ENCODE results near the gene SMIM36. TPM values are rescaled to one million over a fixed set of nuclear protein-coding genes. Genes with fewer than 3 reads are reported as not detected.

SMIM36 gene
- total and polyA plus RNA-seq, 2 donors from 2014 or later: not detected

- FAIRE-seq (no peak), DNase-seq (peak in 2 of 5 donors; percentile 61 to 81)
- Histone ChIP-seq H3K36me3 (ENCODE audit: control insufficient read depth in 2 of 3, insufficient read depth in 3 of 3, low read length in 3 of 3) (no peaks in the 10 kb centered on the region), H3K27ac (ENCODE audit: low read depth in 2 of 2, low read length in 2 of 2) (no peak overlapping the region), H3K4me1 (ENCODE audit: control insufficient read depth in 2 of 3, insufficient read depth in 2 of 3, low read depth in 1 of 3, low read length in 3 of 3) (peaks cover 0 to 4% (median 2%) of the 10 kb centered on the region in 3 donors), H3K4me3 (ENCODE audit: low read length in 3 of 3) (no peak overlapping the region), H3K9me3 (ENCODE audit: control insufficient read depth in 2 of 3, insufficient read depth in 1 of 3, low read length in 3 of 3) (no peaks in the 10 kb centered on the region), H3K27me3 (ENCODE audit: control insufficient read depth, insufficient read depth, low read length) (no peaks in the 10 kb centered on the region), H3K9ac (ENCODE audit: low read length in 3 of 3) (no peak overlapping the region)
- intact Hi-C loops (cut with DNase I): no loop called here
- TF ChIP-seq CTCF (IDR thresholded peaks at IDR 0.05; ENCODE audit: borderline replicate concordance, extremely low read depth, insufficient read depth): no peak
Measured at GRCh38 chr17:55451203-55451641, 60.0 kb downstream of the SMIM36 start.

- FAIRE-seq: no peak
- H3K4me3 ChIP-seq (ENCODE audit: low read length in 3 of 3): no peak overlapping the region
- H3K9me3 ChIP-seq (ENCODE audit: control insufficient read depth in 2 of 3, insufficient read depth in 1 of 3, low read length in 3 of 3): no peaks in the 10 kb centered on the region
- no peak overlapping the region for H3K27ac ChIP-seq (ENCODE audit: low read depth in 2 of 2, low read length in 2 of 2)
- intact Hi-C loops (cut with DNase I): no loop called here
- no peak for DNase-seq
- H3K36me3 ChIP-seq (ENCODE audit: control insufficient read depth in 2 of 3, insufficient read depth in 3 of 3, low read length in 3 of 3): no peaks in the 10 kb centered on the region
- no peak for TF ChIP-seq CTCF (IDR thresholded peaks at IDR 0.05; ENCODE audit: borderline replicate concordance, extremely low read depth, insufficient read depth)
- no peak overlapping the region for H3K9ac ChIP-seq (ENCODE audit: low read length in 3 of 3)
- H3K27me3 ChIP-seq (ENCODE audit: control insufficient read depth, insufficient read depth, low read length): no peaks in the 10 kb centered on the region
- peaks cover 0 to 9% (median 2%) of the 10 kb centered on the region in 3 donors for H3K4me1 ChIP-seq (ENCODE audit: control insufficient read depth in 2 of 3, insufficient read depth in 2 of 3, low read depth in 1 of 3, low read length in 3 of 3)
Measured at GRCh38 chr17:55450232-55450825, 60.9 kb downstream of the SMIM36 start.

GRCh38 chr17:55448681-55449080 lies 62.6 kb downstream of the SMIM36 start:
- DNase-seq: peak in 1 of 5 donors; percentile 37
- H3K27ac ChIP-seq (ENCODE audit: low read depth in 2 of 2, low read length in 2 of 2): no peak overlapping the region
- no peaks in the 10 kb centered on the region for H3K9me3 ChIP-seq (ENCODE audit: control insufficient read depth in 2 of 3, insufficient read depth in 1 of 3, low read length in 3 of 3)
- no peaks in the 10 kb centered on the region for H3K36me3 ChIP-seq (ENCODE audit: control insufficient read depth in 2 of 3, insufficient read depth in 3 of 3, low read length in 3 of 3)
- no peak for TF ChIP-seq CTCF (IDR thresholded peaks at IDR 0.05; ENCODE audit: borderline replicate concordance, extremely low read depth, insufficient read depth)
- H3K9ac ChIP-seq (ENCODE audit: low read length in 3 of 3): no peak overlapping the region
- FAIRE-seq: no peak
- intact Hi-C loops (cut with DNase I): no loop called here
- H3K4me1 ChIP-seq (ENCODE audit: control insufficient read depth in 2 of 3, insufficient read depth in 2 of 3, low read depth in 1 of 3, low read length in 3 of 3): peaks cover 0 to 20% (median 9%) of the 10 kb centered on the region in 3 donors
- no peaks in the 10 kb centered on the region for H3K27me3 ChIP-seq (ENCODE audit: control insufficient read depth, insufficient read depth, low read length)
- H3K4me3 ChIP-seq (ENCODE audit: low read length in 3 of 3): no peak overlapping the region
